ENCODE results near the gene GPR135. TPM values are rescaled to one million over a fixed set of nuclear protein-coding genes. Genes with fewer than 3 reads are reported as not detected.
"Not testable (repeated sequence)": the region's sequence is repeated elsewhere in the genome, so short reads cannot be mapped to it uniquely, and the experiment has no call there.

GPR135 gene
- total RNA-seq, 4 donors from 2014 or later, result 7.4 to 12.9 (median 7.7) TPM

- WGBS, 2 donors, result 93 to 94% methylated on average over 3 of the region's 3 CpGs
- intact Hi-C loops (cut with DNase I), result no loop called here
- no peak for TF ChIP-seq POLR2A (IDR thresholded peaks at IDR 0.05)
- TF ChIP-seq, protein P1, sequence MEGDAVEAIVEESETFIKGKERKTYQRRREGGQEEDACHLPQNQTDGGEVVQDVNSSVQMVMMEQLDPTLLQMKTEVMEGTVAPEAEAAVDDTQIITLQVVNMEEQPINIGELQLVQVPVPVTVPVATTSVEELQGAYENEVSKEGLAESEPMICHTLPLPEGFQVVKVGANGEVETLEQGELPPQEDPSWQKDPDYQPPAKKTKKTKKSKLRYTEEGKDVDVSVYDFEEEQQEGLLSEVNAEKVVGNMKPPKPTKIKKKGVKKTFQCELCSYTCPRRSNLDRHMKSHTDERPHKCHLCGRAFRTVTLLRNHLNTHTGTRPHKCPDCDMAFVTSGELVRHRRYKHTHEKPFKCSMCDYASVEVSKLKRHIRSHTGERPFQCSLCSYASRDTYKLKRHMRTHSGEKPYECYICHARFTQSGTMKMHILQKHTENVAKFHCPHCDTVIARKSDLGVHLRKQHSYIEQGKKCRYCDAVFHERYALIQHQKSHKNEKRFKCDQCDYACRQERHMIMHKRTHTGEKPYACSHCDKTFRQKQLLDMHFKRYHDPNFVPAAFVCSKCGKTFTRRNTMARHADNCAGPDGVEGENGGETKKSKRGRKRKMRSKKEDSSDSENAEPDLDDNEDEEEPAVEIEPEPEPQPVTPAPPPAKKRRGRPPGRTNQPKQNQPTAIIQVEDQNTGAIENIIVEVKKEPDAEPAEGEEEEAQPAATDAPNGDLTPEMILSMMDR (IDR thresholded peaks at IDR 0.05), result no peak
- Histone ChIP-seq H3K4me3 (replicated peaks in 1 of 3) (no peak overlapping the region), H3K9me3 (no peaks in the 10 kb centered on the region), H3K27ac (no peak overlapping the region), H3K27me3 (no peaks in the 10 kb centered on the region), H3K4me1 (no peaks in the 10 kb centered on the region), H3K36me3 (no peaks in the 10 kb centered on the region)
- no peak for DNase-seq
Measured at GRCh38 chr14:59450716-59451115, 14.5 kb downstream of the GPR135 start.

DNA sequence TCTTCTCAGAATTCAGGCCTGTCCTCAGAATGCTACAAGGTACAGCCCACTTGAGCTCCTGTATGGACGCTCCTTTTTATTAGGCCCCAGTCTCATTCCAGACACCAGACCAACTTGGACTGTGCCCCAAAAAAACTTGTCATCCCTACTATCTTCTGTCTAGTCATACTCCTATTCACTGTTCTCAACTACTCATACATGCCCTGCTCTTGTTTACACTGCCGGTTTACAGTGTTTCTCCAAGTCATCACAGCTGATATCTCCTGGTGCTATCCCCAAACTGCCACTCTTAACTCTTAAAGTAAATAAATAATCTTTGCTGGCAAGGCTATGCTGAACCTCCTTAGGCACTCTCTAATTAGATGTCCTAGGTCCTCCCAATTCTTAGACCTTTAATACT, 16.5 kb downstream of the GPR135 start:
- intact Hi-C loops (cut with DNase I); H3K27ac ChIP-seq; DNase-seq; H3K4me3 ChIP-seq (replicated peaks in 1 of 3); H3K36me3 ChIP-seq; H3K27me3 ChIP-seq; H3K4me1 ChIP-seq; H3K9me3 ChIP-seq: not testable (repeated sequence)
- 95% methylated on average over 2 of the region's 2 CpGs for WGBS, 2 donors

DNA sequence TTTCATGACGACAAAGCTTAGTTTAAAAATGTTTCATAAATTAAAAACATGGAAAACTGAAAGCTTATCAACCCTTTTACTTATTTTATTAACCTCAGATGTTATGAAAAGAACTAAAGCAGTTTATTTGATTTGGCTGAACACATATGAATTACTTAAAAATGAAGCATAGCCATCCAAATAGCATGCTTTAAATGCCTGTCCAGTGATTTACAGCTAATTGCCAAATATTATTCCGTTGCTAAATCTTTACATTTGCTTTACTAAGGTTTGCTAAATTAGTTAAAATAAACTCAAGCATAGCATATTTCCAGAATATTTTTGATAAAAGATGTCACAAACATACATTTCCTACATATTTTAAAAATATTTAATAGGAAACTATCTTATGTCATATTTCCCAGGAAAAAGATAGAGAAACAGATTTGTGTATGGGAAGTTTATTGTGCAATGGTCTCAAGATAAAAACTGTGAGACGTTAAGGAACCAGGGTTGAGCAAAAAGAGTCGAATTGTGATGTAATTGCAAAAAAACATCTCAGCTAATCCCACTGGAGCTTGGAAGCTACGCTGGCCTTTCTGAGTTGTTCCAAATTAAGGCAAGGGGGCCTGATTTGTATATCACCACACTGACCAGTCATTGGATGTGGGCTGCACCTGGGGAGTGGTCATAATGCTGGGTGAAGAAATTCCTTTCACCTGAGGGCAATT, 25.8 kb downstream of the GPR135 start:
- intact Hi-C loops (cut with DNase I), result no loop called here
- 75 to 79% methylated on average over 5 of the region's 5 CpGs for WGBS, 2 donors
- TF ChIP-seq, protein P1 (IDR thresholded peaks at IDR 0.05), result no peak
- TF ChIP-seq POLR2A (IDR thresholded peaks at IDR 0.05), result no peak
- Histone ChIP-seq H3K4me1 (no peaks in the 10 kb centered on the region), H3K4me3 (replicated peaks in 1 of 3) (no peak overlapping the region), H3K9me3 (no peaks in the 10 kb centered on the region), H3K36me3 (no peaks in the 10 kb centered on the region), H3K27ac (no peak overlapping the region), H3K27me3 (no peaks in the 10 kb centered on the region)
- DNase-seq, result no peak

GRCh38 chr14:59438195-59438647, 27.0 kb downstream of the GPR135 start:
- DNase-seq, result no peak
- WGBS, 2 donors, result 90 to 92% methylated on average over 1 of the region's 1 CpG
- no peak overlapping the region for H3K4me3 ChIP-seq (replicated peaks in 1 of 3)
- no peaks in the 10 kb centered on the region for H3K36me3 ChIP-seq
- H3K27ac ChIP-seq, result no peak overlapping the region
- intact Hi-C loops (cut with DNase I), result no loop called here
- H3K4me1 ChIP-seq, result no peaks in the 10 kb centered on the region
- no peaks in the 10 kb centered on the region for H3K27me3 ChIP-seq
- no peak for TF ChIP-seq POLR2A (IDR thresholded peaks at IDR 0.05)
- TF ChIP-seq, protein P1 (IDR thresholded peaks at IDR 0.05), result no peak
- no peaks in the 10 kb centered on the region for H3K9me3 ChIP-seq

DNA sequence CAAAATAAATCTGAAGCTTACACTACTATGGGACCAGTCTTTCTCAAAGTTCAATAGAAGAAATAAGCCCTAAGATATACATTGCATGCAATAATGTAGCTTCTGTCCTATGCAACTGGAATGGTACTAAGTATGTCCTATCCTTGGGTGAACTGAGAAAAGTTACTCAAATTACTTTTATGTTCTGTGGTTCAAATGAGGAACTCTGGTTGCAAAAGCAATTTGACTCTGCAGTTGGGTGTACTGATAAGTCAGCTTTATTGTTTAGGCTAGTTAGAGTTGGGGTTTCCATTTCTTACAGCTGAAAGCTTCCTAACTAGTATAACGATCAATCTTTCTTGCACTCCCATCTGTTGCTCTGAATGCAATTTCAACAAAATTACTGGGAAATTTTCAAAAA, 29.2 kb downstream of the GPR135 start:
- DNase-seq, result no peak
- WGBS, 2 donors, result 92 to 97% methylated on average over 1 of the region's 1 CpG
- Histone ChIP-seq H3K36me3 (no peaks in the 10 kb centered on the region), H3K4me3 (replicated peaks in 1 of 3) (no peak overlapping the region), H3K27me3 (no peaks in the 10 kb centered on the region), H3K27ac (no peak overlapping the region), H3K4me1 (no peaks in the 10 kb centered on the region), H3K9me3 (no peaks in the 10 kb centered on the region)
- TF ChIP-seq POLR2A (IDR thresholded peaks at IDR 0.05), result no peak
- TF ChIP-seq, protein P1 (IDR thresholded peaks at IDR 0.05), result no peak
- intact Hi-C loops (cut with DNase I), result no loop called here
